Vagina (tissue), 2 donors: Measurements from ENCODE around the gene DHRS4. TPM values are rescaled to one million over a fixed set of nuclear protein-coding genes. Genes with fewer than 3 reads are reported as not detected.
"Not testable (repeated sequence)": the region's sequence is repeated elsewhere in the genome, so short reads cannot be mapped to it uniquely, and the experiment has no call there.

ENCODE experiments used
- DNase-seq, 2 donors: peaks; one replicate each; pipeline ENCODE4 v3.0.0-alpha.2; 2017; ENCODE audit errors: extremely low spot score in 2 of 2
- H3K27ac ChIP-seq: fragments of 200-600 bp; sonication (generic); one replicate; pipeline ENCODE4 v1.5.1; 2019
- H3K27me3 ChIP-seq: fragments of 200-600 bp; sonication (generic); one replicate; pipeline ENCODE4 v1.5.1; 2019
- H3K36me3 ChIP-seq, 2 donors: fragments of 200-600 bp; sonication (generic); one replicate each; pipeline ENCODE4 v1.5.1; 2017 to 2019
- H3K4me1 ChIP-seq: fragments of 200-600 bp; sonication (generic); one replicate; pipeline ENCODE4 v1.5.1; 2019
- H3K4me3 ChIP-seq, 2 donors: fragments of 200-600 bp; sonication (generic); 1 replicate in 1 of 2; 2 replicates in 1 of 2; pipeline ENCODE4 v1.5.1; 2016 to 2019
- H3K9me3 ChIP-seq: fragments of 200-600 bp; sonication (generic); one replicate; pipeline ENCODE4 v1.5.1; 2019
- CTCF ChIP-seq, 3 experiments: fragments of 450-650 bp in 2 of 3; fragments of 200-600 bp in 1 of 3; sonication (generic) in 1 of 3; IDR thresholded peaks; one replicate each; pipeline ENCODE4 v1.5.1; 2017 to 2019; ENCODE audit warnings: antibody characterized with exemption in 3 of 3, mild to moderate bottlenecking in 2 of 3, moderate library complexity in 2 of 3
- POLR2A ChIP-seq, 2 donors: fragments of 450-650 bp; IDR thresholded peaks; one replicate each; pipeline ENCODE4 v1.6.1; 2017; ENCODE audit warnings: antibody characterized with exemption in 2 of 2, mild to moderate bottlenecking in 2 of 2, moderate library complexity in 2 of 2
- POLR2AphosphoS5 ChIP-seq, 2 donors: sonication (generic); formaldehyde crosslinking; IDR thresholded peaks; one replicate each; pipeline ENCODE4 v1.9.0; 2017; ENCODE audit warnings: antibody characterized with exemption in 2 of 2, mild to moderate bottlenecking in 2 of 2, low read depth in 1 of 2; ENCODE audit not compliant: insufficient read depth in 1 of 2
- intact Hi-C: fragments of 100-400 bp; cut with DNase I; formaldehyde crosslinking; loops from one replicate; pipeline ENCODE4 v1.15.1; 2023
- total RNA-seq: library from RNA; depleted of rRNA; stranded (reverse); fragments of >200 nt; gene quantifications from one replicate; pipeline ENCODE4 v1.2.3, GENCODE V29; 2016

The DHRS4 gene
- total RNA-seq, 1 donor from 2014 or later, result 21.4 TPM

- H3K36me3 ChIP-seq, H3K9me3 ChIP-seq, intact Hi-C loops, H3K4me1 ChIP-seq, DNase-seq, H3K27me3 ChIP-seq: not testable (repeated sequence)
- peak overlapping the region; percentile 75 for H3K27ac ChIP-seq
- peak overlapping the region; percentile 22 to 47 for H3K4me3 ChIP-seq
Observed at GRCh38 chr14:24006817-24007652, 53.5 kb downstream of the DHRS4 start.

GRCh38 chr14:24011051-24011450, 57.5 kb downstream of the DHRS4 start:
- Histone ChIP-seq H3K4me3 (no peak overlapping the region), H3K27me3 (no peaks in the 10 kb centered on the region), H3K9me3 (no peaks in the 10 kb centered on the region), H3K27ac (no peak overlapping the region), H3K36me3 (no peaks in the 10 kb centered on the region), H3K4me1 (peaks cover 13% of the 10 kb centered on the region)
- DNase-seq, result no peak
- no peak for TF ChIP-seq POLR2AphosphoS5 (IDR thresholded peaks at IDR 0.05; ENCODE audit: insufficient read depth in 1 of 2, low read depth in 1 of 2)
- TF ChIP-seq CTCF (IDR thresholded peaks at IDR 0.05), result no peak
- TF ChIP-seq POLR2A (IDR thresholded peaks at IDR 0.05), result no peak
- intact Hi-C loops, result loop anchor here (5.0 kb wide), 1 partner anchor 81 kb away; the partner anchor contains the start of gene PCK2

GRCh38 chr14:24012726-24013273, 59.2 kb downstream of the DHRS4 start:
- H3K36me3 ChIP-seq, H3K9me3 ChIP-seq, H3K4me3 ChIP-seq, H3K27ac ChIP-seq, H3K27me3 ChIP-seq, DNase-seq: not testable (repeated sequence)
- H3K4me1 ChIP-seq, result peaks cover 13% of the 10 kb centered on the region
- intact Hi-C loops, result loop anchor here (5.0 kb wide), 1 partner anchor 80 kb away; the partner anchor contains the start of gene PCK2

GRCh38 chr14:24013654-24014514, 60.3 kb downstream of the DHRS4 start:
- intact Hi-C loops, result loop anchor here (2.0 to 5.0 kb wide), 2 partner anchors 39 to 78 kb away; partner anchors contain the start of gene PCK2
- DNase-seq, result no peak
- Histone ChIP-seq H3K27me3 (no peaks in the 10 kb centered on the region), H3K4me3 (no peak overlapping the region), H3K36me3 (no peaks in the 10 kb centered on the region), H3K9me3 (no peaks in the 10 kb centered on the region), H3K27ac (no peak overlapping the region), H3K4me1 (peaks cover 13% of the 10 kb centered on the region)
- TF ChIP-seq CTCF (IDR thresholded peaks at IDR 0.05) (peak; percentile 60 to 92 (median 90)), POLR2AphosphoS5 (IDR thresholded peaks at IDR 0.05; ENCODE audit: insufficient read depth in 1 of 2, low read depth in 1 of 2) (peak in 1 of 2 donors; percentile 30), POLR2A (IDR thresholded peaks at IDR 0.05) (no peak)

GRCh38 chr14:24015745-24016144, 62.2 kb downstream of the DHRS4 start:
- DNase-seq, H3K9me3 ChIP-seq, H3K27ac ChIP-seq, H3K36me3 ChIP-seq, H3K4me3 ChIP-seq, H3K27me3 ChIP-seq: not testable (repeated sequence)
- intact Hi-C loops, result loop anchor here (2.0 kb wide), 1 partner anchor 41 kb away; no protein-coding TSS in a partner anchor
- peaks cover 13% of the 10 kb centered on the region for H3K4me1 ChIP-seq

Other genes with a start within 250 kb of the DHRS4 start
- gene DHRS4L2, start 35.2 kb downstream of the DHRS4 start, total RNA-seq, result 16.7 TPM
- 1.2 TPM for gene CARMIL3, start 98.2 kb downstream of the DHRS4 start, total RNA-seq
- gene CPNE6, start 117.8 kb downstream of the DHRS4 start, total RNA-seq, result not detected
- gene PCK2, start 140.5 kb downstream of the DHRS4 start, total RNA-seq, result 18.7 TPM
- gene DCAF11, start 161.0 kb downstream of the DHRS4 start, total RNA-seq, result 75.6 TPM
- gene NRL, start 161.2 kb downstream of the DHRS4 start, total RNA-seq, result 1.2 TPM
- gene FITM1, start 176.9 kb downstream of the DHRS4 start, total RNA-seq, result not detected
- 118 TPM for gene PSME1, start 182.4 kb downstream of the DHRS4 start, total RNA-seq
- gene EMC9, start 187.8 kb downstream of the DHRS4 start, total RNA-seq, result 23.8 TPM
- 131 TPM for gene PSME2, start 192.8 kb downstream of the DHRS4 start, total RNA-seq
- gene RNF31, start 193.7 kb downstream of the DHRS4 start, total RNA-seq, result 87.9 TPM
- 55.0 TPM for gene IRF9, start 207.5 kb downstream of the DHRS4 start, total RNA-seq
- gene REC8, start 218.3 kb downstream of the DHRS4 start, total RNA-seq, result 5.9 TPM
- gene IPO4, start 235.0 kb downstream of the DHRS4 start, total RNA-seq, result 28.5 TPM
- gene TM9SF1, start 241.7 kb downstream of the DHRS4 start, total RNA-seq, result 37.3 TPM